CD4-positive, CD25-positive, alpha-beta regulatory T cell (primary cell): ENCODE measurements around the gene CHST15. TPM values are rescaled to one million over a fixed set of nuclear protein-coding genes. Genes with fewer than 3 reads are reported as not detected.

Experiments used
- ATAC-seq, 2 donors: fragments of 150-1000 bp; cut with Tn5 transposase; one replicate each; pipeline ENCODE4 v1.10.0; 2021; ENCODE audit warnings: low read depth in 2 of 2, moderate number of reproducible peaks in 2 of 2, moderate library complexity in 1 of 2
- DNase-seq, 3 donors: peaks; one replicate each; pipeline versions ENCODE4 v3.0.0 to v3.0.0-alpha.2; 2012 to 2022; ENCODE audit warnings: mixed read lengths in 1 of 3
- H3K27ac ChIP-seq: one replicate; pipeline ENCODE4 v1.7.0; 2013; ENCODE audit warnings: mild to moderate bottlenecking, low read length; ENCODE audit not compliant: insufficient read depth, poor library complexity, severe bottlenecking
- H3K27me3 ChIP-seq: one replicate; pipeline ENCODE4 v1.7.0; 2013; ENCODE audit warnings: low read length; ENCODE audit not compliant: control insufficient read depth, insufficient read depth
- H3K36me3 ChIP-seq: one replicate; pipeline ENCODE4 v1.7.0; 2013; ENCODE audit warnings: mild to moderate bottlenecking, low read length, moderate library complexity; ENCODE audit not compliant: control insufficient read depth, insufficient read depth
- H3K4me1 ChIP-seq: 2 replicates; pipeline ENCODE4 v1.7.0; 2013; ENCODE audit warnings: mild to moderate bottlenecking, low read length; ENCODE audit not compliant: insufficient read depth, control insufficient read depth, poor library complexity, severe bottlenecking
- H3K4me3 ChIP-seq: one replicate; pipeline ENCODE4 v1.7.0; 2013; ENCODE audit warnings: low read depth, mild to moderate bottlenecking, low read length, moderate library complexity
- H3K9me3 ChIP-seq, 2 experiments: 1 replicate in 1 of 2; 2 replicates in 1 of 2; pipeline ENCODE4 v1.7.0; 2013; ENCODE audit warnings: low read length in 2 of 2, mild to moderate bottlenecking in 1 of 2, moderate library complexity in 1 of 2; ENCODE audit not compliant: control insufficient read depth in 2 of 2
- H3K27ac Mint-ChIP-seq, 3 donors: one replicate each; pipeline ENCODE4 v1.8.0; 2020 to 2022; ENCODE audit warnings: mild to moderate bottlenecking in 3 of 3, mixed read lengths in 3 of 3, moderate library complexity in 2 of 3
- H3K27me3 Mint-ChIP-seq: one replicate; pipeline ENCODE4 v1.8.0; 2022; ENCODE audit warnings: mild to moderate bottlenecking, mixed read lengths
- H3K36me3 Mint-ChIP-seq: one replicate; pipeline ENCODE4 v1.8.0; 2020; ENCODE audit warnings: mixed read lengths
- H3K4me1 Mint-ChIP-seq, 4 donors: one replicate each; pipeline ENCODE4 v1.8.0; 2020 to 2022; ENCODE audit warnings: mixed read lengths in 4 of 4, mild to moderate bottlenecking in 1 of 4
- H3K4me3 Mint-ChIP-seq, 4 donors: one replicate each; pipeline ENCODE4 v1.8.0; 2020 to 2022; ENCODE audit warnings: mild to moderate bottlenecking in 4 of 4, mixed read lengths in 4 of 4, moderate library complexity in 3 of 4
- H3K9me3 Mint-ChIP-seq, 7 donors: one replicate each; pipeline ENCODE4 v1.8.0; 2020 to 2022; ENCODE audit warnings: mixed read lengths in 7 of 7, mild to moderate bottlenecking in 3 of 7, moderate library complexity in 2 of 7
- polyA plus RNA-seq, 4 donors: library from polyadenylated mRNA; unstranded; fragments of 300-500 nt; fragmentation: Illumina TruSeq; gene quantifications; one replicate each; pipeline ENCODE4 v1.2.3, GENCODE V29; 2021
- total RNA-seq: library from RNA; stranded (reverse); gene quantifications from one replicate; pipeline ENCODE4 v1.2.3, GENCODE V29; 2022

The CHST15 gene
- total and polyA plus RNA-seq, 5 donors from 2014 or later, result 0.13 to 0.47 (median 0.27) TPM; not detected in 1

DNA sequence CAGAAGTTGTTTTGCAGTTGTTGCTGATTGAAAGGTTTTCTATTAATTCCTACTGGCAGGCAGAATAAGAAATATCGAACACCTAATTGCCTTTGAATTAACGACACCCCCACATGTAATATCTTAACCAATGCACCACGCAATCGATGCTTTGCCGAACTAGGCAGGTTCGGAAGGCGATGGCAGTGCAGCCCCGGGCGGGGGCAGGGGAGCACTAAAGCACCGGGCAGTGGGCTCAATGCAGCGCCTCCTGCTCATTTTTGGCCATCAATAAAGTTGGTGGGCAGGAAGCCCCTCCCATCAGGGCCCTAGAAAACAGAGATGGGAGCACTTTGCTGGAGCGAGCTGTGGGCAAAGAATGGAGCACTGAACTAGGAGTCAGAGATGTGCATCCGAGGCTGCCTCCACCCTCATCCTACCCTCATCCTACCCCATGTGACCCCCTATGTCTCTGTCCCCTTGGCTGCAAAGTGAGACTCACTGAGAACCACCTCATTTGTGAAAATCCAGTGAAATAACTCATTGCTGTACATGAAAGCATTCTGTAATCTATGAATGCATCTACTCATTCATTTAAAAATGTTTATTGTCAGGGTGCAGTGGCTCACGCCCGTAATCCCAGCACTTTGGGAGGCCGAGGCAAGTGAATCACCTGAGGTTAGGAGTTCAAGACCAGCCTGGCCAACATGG is 19.6 kb upstream of the CHST15 start:
- no peak for ATAC-seq
- Histone ChIP-seq H3K27ac (no peak overlapping the region), H3K9me3 (no peaks in the 10 kb centered on the region), H3K4me3 (no peak overlapping the region), H3K4me1 (no peaks in the 10 kb centered on the region), H3K27me3 (no peaks in the 10 kb centered on the region), H3K36me3 (no peaks in the 10 kb centered on the region)
- Mint-ChIP-seq H3K4me1 (no peaks in the 10 kb centered on the region), H3K27ac (no peak overlapping the region), H3K27me3 (peaks cover 8% of the 10 kb centered on the region), H3K9me3 (no peaks in the 10 kb centered on the region), H3K36me3 (no peaks in the 10 kb centered on the region), H3K4me3 (no peak overlapping the region)
- DNase-seq, result no peak

DNA sequence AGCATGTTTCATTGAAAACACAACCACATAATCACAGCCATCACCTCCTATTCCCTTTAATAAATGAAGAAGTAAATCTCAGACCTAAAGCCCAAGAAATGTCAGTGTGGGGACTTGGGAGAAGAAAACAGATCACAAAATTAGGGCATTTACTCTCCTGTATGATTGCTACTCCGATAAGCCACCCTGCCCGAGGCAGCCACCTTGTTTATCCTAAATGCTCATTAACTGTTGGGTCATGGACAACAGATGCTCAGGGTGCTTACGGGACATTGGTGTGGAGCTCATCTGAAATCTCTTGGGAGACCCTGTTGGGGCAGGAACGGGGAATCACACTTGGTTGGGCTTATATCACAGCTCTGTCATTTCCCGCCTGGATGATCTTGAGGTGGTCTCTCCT is 17.5 kb upstream of the CHST15 start:
- no peak for DNase-seq
- H3K4me3 ChIP-seq, result no peak overlapping the region
- H3K27ac ChIP-seq, result no peak overlapping the region
- H3K9me3 Mint-ChIP-seq, result peaks cover 0 to 2% (median 0%) of the 10 kb centered on the region in 7 donors
- H3K4me1 ChIP-seq, result no peaks in the 10 kb centered on the region
- H3K36me3 ChIP-seq, result no peaks in the 10 kb centered on the region
- H3K4me3 Mint-ChIP-seq, result no peak overlapping the region
- no peak for ATAC-seq
- H3K27me3 Mint-ChIP-seq, result peaks cover 8% of the 10 kb centered on the region
- H3K27ac Mint-ChIP-seq, result no peak overlapping the region
- no peaks in the 10 kb centered on the region for H3K36me3 Mint-ChIP-seq
- H3K27me3 ChIP-seq, result no peaks in the 10 kb centered on the region
- H3K9me3 ChIP-seq, result no peaks in the 10 kb centered on the region
- peaks cover 0 to 5% (median 0%) of the 10 kb centered on the region in 4 donors for H3K4me1 Mint-ChIP-seq

DNA sequence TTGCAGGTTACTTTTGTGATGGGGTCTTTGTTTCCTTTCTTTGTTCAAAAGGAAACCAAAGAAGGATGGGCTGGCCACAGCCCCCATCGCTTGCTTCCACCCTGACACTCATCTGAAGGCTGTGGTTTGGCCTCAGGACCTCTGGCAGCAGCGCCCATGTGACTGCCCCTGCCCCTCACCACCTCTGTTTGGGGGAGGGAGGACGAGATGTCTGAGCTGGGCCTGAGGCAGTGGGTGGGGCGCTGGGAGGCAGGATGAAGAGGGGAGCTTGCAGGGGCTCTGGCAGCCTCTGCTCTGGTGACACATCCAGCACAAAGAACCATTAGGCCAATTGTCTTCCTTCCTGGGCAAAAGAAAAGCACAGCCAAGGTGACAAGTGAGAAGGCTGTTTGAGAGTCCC is 15.9 kb upstream of the CHST15 start:
- Mint-ChIP-seq H3K27ac (no peak overlapping the region), H3K4me3 (no peak overlapping the region), H3K27me3 (peaks cover 15% of the 10 kb centered on the region), H3K4me1 (peaks cover 0 to 5% (median 3%) of the 10 kb centered on the region in 4 donors), H3K36me3 (no peaks in the 10 kb centered on the region), H3K9me3 (peaks cover 0 to 3% (median 2%) of the 10 kb centered on the region in 7 donors)
- DNase-seq, result no peak
- no peaks in the 10 kb centered on the region for H3K4me1 ChIP-seq
- H3K27me3 ChIP-seq, result no peaks in the 10 kb centered on the region
- no peaks in the 10 kb centered on the region for H3K36me3 ChIP-seq
- no peak for ATAC-seq
- H3K27ac ChIP-seq, result no peak overlapping the region
- no peak overlapping the region for H3K4me3 ChIP-seq
- H3K9me3 ChIP-seq, result no peaks in the 10 kb centered on the region

DNA sequence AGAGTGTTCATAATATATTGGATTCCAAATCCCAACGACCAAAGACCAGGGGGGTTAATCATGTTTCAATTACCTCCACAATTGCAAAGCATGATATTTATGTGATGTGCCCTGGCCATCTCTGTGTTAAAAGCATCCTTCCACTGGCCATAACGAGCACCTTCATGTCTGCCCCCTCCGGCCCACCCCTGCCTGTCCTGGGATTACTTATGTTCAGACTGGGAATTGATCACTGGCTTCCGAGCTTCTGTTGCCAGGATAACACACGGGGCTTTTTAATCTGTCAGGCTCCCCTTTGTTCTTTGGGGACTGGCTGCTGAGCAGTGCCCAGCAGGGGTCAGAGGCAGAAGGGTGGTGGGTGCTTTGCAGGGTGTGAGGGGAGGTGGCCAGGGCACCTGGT is 13.7 kb upstream of the CHST15 start:
- Mint-ChIP-seq H3K36me3 (no peaks in the 10 kb centered on the region), H3K4me3 (no peak overlapping the region), H3K4me1 (peaks cover 0 to 5% (median 3%) of the 10 kb centered on the region in 4 donors), H3K27ac (no peak overlapping the region), H3K9me3 (peaks cover 0 to 3% (median 2%) of the 10 kb centered on the region in 7 donors), H3K27me3 (peaks cover 19% of the 10 kb centered on the region)
- H3K4me3 ChIP-seq, result no peak overlapping the region
- H3K27me3 ChIP-seq, result no peaks in the 10 kb centered on the region
- H3K4me1 ChIP-seq, result no peaks in the 10 kb centered on the region
- DNase-seq (no peak), ATAC-seq (no peak)
- H3K36me3 ChIP-seq, result no peaks in the 10 kb centered on the region
- H3K9me3 ChIP-seq, result no peaks in the 10 kb centered on the region
- no peak overlapping the region for H3K27ac ChIP-seq

DNA sequence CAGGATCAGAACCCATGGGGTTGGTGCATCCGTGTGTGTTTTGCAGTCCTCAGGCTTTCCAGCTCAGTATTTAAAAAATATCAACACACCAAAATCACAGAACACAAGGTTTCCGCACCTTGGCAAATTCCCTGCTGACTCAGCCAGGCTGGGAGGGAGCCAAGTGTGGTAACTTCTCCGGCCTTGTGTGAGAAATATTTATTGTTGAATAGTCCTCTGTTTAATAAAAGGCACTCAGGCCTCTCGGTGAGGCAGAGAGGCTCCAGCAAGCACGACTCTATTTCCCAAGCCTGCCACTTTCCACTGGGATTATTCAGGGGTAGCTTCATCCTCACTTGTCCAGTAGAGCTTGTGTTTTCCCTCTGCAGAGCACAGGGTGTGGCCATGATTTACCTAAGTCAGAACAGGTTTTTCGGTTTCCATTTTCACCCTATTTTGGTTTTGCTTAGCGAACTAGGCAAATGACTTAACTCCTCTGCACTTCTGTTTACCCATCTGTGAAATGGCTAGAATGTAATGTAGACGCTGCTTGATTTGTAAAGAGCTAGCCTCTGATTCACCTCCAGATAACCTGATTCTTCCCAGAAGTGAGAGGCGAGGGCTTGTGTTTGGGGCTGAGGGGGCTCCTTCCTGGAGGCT is 13.0 kb upstream of the CHST15 start:
- Mint-ChIP-seq H3K9me3 (peaks cover 0 to 4% (median 2%) of the 10 kb centered on the region in 7 donors), H3K27me3 (peaks cover 19% of the 10 kb centered on the region), H3K36me3 (no peaks in the 10 kb centered on the region), H3K4me3 (peak overlapping the region in 1 of 4 donors; percentile 30), H3K4me1 (peaks cover 0 to 5% (median 3%) of the 10 kb centered on the region in 4 donors), H3K27ac (peak overlapping the region in 1 of 3 donors; percentile 30)
- Histone ChIP-seq H3K36me3 (no peaks in the 10 kb centered on the region), H3K4me3 (no peak overlapping the region), H3K27ac (no peak overlapping the region), H3K27me3 (no peaks in the 10 kb centered on the region), H3K4me1 (no peaks in the 10 kb centered on the region), H3K9me3 (no peaks in the 10 kb centered on the region)
- peak in 1 of 3 donors; percentile 45 for DNase-seq
- ATAC-seq, result no peak

DNA sequence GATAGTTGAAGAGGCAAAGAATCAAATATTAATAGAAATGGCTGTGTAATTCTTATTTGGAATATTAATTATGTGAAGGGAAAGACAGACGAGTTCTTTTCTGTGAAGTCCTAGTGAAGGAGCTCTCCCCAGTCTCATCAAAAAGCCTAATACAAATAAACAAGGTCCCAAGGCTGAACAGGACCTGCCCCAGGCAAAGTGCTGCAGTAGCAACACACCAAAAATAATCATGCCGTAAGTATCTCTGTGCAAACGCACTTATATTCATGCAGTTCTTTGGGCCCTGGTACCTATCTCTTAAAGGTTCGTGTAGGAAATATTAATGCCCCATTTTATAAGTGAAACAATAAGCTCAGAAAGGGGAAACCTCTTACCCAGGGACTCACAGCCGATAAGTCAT is 12.2 kb upstream of the CHST15 start:
- Histone ChIP-seq H3K27ac (no peak overlapping the region), H3K9me3 (no peaks in the 10 kb centered on the region), H3K4me1 (no peaks in the 10 kb centered on the region), H3K27me3 (no peaks in the 10 kb centered on the region), H3K4me3 (no peak overlapping the region), H3K36me3 (no peaks in the 10 kb centered on the region)
- H3K4me1 Mint-ChIP-seq, result peaks cover 0 to 5% (median 3%) of the 10 kb centered on the region in 4 donors
- H3K36me3 Mint-ChIP-seq, result no peaks in the 10 kb centered on the region
- DNase-seq (no peak), ATAC-seq (no peak)
- peaks cover 0 to 4% (median 2%) of the 10 kb centered on the region in 7 donors for H3K9me3 Mint-ChIP-seq
- peaks cover 23% of the 10 kb centered on the region for H3K27me3 Mint-ChIP-seq
- H3K27ac Mint-ChIP-seq, result peak overlapping the region in 1 of 3 donors; percentile 30
- H3K4me3 Mint-ChIP-seq, result peak overlapping the region in 1 of 4 donors; percentile 80

DNA sequence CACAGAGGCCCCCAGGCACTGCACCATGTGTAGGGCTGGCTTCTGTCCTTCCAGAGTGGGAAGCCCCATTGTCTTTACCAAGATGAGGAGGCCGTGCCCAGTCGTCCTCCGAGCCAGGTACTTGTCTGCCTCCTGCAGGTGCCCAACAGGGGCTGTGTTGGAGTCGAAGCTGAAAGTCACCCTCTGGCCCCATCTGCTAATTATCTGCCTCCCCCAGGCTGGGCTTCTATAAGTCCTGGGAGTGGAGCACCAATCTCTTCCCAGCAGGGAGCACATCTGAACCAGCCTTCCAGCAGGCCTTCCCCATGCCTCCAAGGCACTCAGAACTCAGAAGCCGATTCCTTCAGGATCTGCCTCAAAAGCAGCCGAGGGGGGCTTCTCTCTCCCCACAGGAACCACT is 11.6 kb upstream of the CHST15 start:
- ATAC-seq, result no peak
- H3K27ac Mint-ChIP-seq, result no peak overlapping the region
- H3K4me3 Mint-ChIP-seq, result peak overlapping the region in 1 of 4 donors; percentile 24
- Histone ChIP-seq H3K36me3 (no peaks in the 10 kb centered on the region), H3K4me3 (no peak overlapping the region), H3K4me1 (no peaks in the 10 kb centered on the region), H3K27me3 (no peaks in the 10 kb centered on the region), H3K27ac (no peak overlapping the region), H3K9me3 (no peaks in the 10 kb centered on the region)
- H3K27me3 Mint-ChIP-seq, result peaks cover 24% of the 10 kb centered on the region
- no peaks in the 10 kb centered on the region for H3K36me3 Mint-ChIP-seq
- peaks cover 0 to 5% (median 2%) of the 10 kb centered on the region in 7 donors for H3K9me3 Mint-ChIP-seq
- H3K4me1 Mint-ChIP-seq, result peaks cover 0 to 5% (median 3%) of the 10 kb centered on the region in 4 donors
- no peak for DNase-seq
